Spleen (tissue), 7 donors: Measurements from ENCODE around the gene NSD2.

Experiments
- CTCF ChIP-seq, 11 experiments: fragments of 200-600 bp in 7 of 11; fragments of 450-650 bp in 4 of 11; sonication (generic) in 4 of 11; IDR thresholded peaks in 8 of 11; conservative IDR thresholded peaks in 3 of 11; 1 replicate in 7 of 11; 2 replicates in 4 of 11; pipeline versions ENCODE4 v1.4.0 to v1.8.0; 2016 to 2021; ENCODE audit warnings: antibody characterized with exemption in 11 of 11, inconsistent platforms in 4 of 11, mild to moderate bottlenecking in 1 of 11
- POLR2A ChIP-seq, 3 donors: fragments of 450-650 bp; IDR thresholded peaks; one replicate each; pipeline ENCODE4 v1.5.1; 2017; ENCODE audit warnings: antibody characterized with exemption in 3 of 3, mild to moderate bottlenecking in 1 of 3
- POLR2AphosphoS5 ChIP-seq, 3 donors: sonication (generic); formaldehyde crosslinking; IDR thresholded peaks; one replicate each; pipeline ENCODE4 v1.5.1; 2017; ENCODE audit warnings: antibody characterized with exemption in 3 of 3
- donor health status: DM: no; HTN: no; CAD: no; lungs with moderate emphysema.
- donor health status: DM: no; HTN: no; CAD: no.
- donor health status: DM: no; HTN: no; CAD: no.

GRCh38 chr4:1975391-1975801 is 104.2 kb downstream of the NSD2 start:
- TF ChIP-seq CTCF (IDR thresholded peaks at IDR 0.05 in 8 of 11, conservative IDR thresholded peaks at IDR 0.05 in 3 of 11) (no peak), POLR2A (IDR thresholded peaks at IDR 0.05) (no peak), POLR2AphosphoS5 (IDR thresholded peaks at IDR 0.05) (no peak)
